H9 (cell line): Measurements from ENCODE around the gene NID1. TPM values are rescaled to one million over a fixed set of nuclear protein-coding genes. Genes with fewer than 3 reads are reported as not detected.

Source experiments
- DNase-seq: peaks from one replicate; pipeline ENCODE4 v3.0.0-alpha.2; 2017
- H2AFZ ChIP-seq: one replicate; pipeline ENCODE4 v1.6.1; 2013; ENCODE audit warnings: mild to moderate bottlenecking, low read length, control low read depth, moderate library complexity
- H2AK5ac ChIP-seq: 2 replicates; pipeline ENCODE4 v1.6.1; 2013; ENCODE audit warnings: low read length, control low read depth, mixed read lengths; ENCODE audit not compliant: insufficient read length
- H2BK120ac ChIP-seq: one replicate; pipeline ENCODE4 v1.6.1; 2013; ENCODE audit warnings: low read depth, mild to moderate bottlenecking, low read length, control low read depth, inconsistent platforms; ENCODE audit not compliant: poor library complexity, severe bottlenecking
- H2BK12ac ChIP-seq: 2 replicates; pipeline ENCODE4 v1.6.1; 2013; ENCODE audit warnings: low read length, control low read depth, mixed read lengths, low read depth; ENCODE audit not compliant: insufficient read length
- H2BK15ac ChIP-seq: 2 replicates; pipeline ENCODE4 v1.6.1; 2013; ENCODE audit warnings: low read depth, low read length, control low read depth
- H2BK20ac ChIP-seq: one replicate; pipeline ENCODE4 v1.6.1; 2013; ENCODE audit warnings: low read depth, mild to moderate bottlenecking, low read length, control low read depth, inconsistent platforms; ENCODE audit not compliant: poor library complexity, severe bottlenecking
- H2BK5ac ChIP-seq: 2 replicates; pipeline ENCODE4 v1.6.1; 2013; ENCODE audit warnings: low read length, control low read depth, mixed read lengths; ENCODE audit not compliant: insufficient read length
- H3K14ac ChIP-seq: 2 replicates; pipeline ENCODE4 v1.6.1; 2013; ENCODE audit warnings: low read length, control low read depth; ENCODE audit not compliant: insufficient read depth
- H3K18ac ChIP-seq: 2 replicates; pipeline ENCODE4 v1.6.1; 2013; ENCODE audit warnings: low read depth, mild to moderate bottlenecking, mixed read lengths, low read length, control low read depth; ENCODE audit not compliant: insufficient read length
- H3K23ac ChIP-seq: 2 replicates; pipeline ENCODE4 v1.6.1; 2013; ENCODE audit warnings: low read length, control low read depth, mixed read lengths, low read depth; ENCODE audit not compliant: insufficient read length
- H3K23me2 ChIP-seq: 2 replicates; pipeline ENCODE4 v1.6.1; 2013; ENCODE audit warnings: low read depth, mild to moderate bottlenecking, mixed read lengths, low read length, control low read depth; ENCODE audit not compliant: insufficient read length, poor library complexity, severe bottlenecking
- H3K27ac ChIP-seq: 2 replicates; pipeline ENCODE4 v1.5.1; 2013; ENCODE audit warnings: low read length, control low read depth, mixed read lengths, low read depth; ENCODE audit not compliant: insufficient read length
- H3K27me3 ChIP-seq: 2 replicates; pipeline ENCODE4 v1.6.1; 2013; ENCODE audit warnings: low read length, control low read depth, inconsistent platforms; ENCODE audit not compliant: insufficient read depth
- H3K4ac ChIP-seq: 2 replicates; pipeline ENCODE4 v1.6.1; 2013; ENCODE audit warnings: low read depth, mild to moderate bottlenecking, control low read depth, inconsistent platforms, low read length, moderate library complexity
- H3K4me1 ChIP-seq: 2 replicates; pipeline ENCODE4 v1.6.1; 2013; ENCODE audit warnings: low read length, control low read depth, inconsistent platforms; ENCODE audit not compliant: insufficient read depth
- H3K4me2 ChIP-seq: 2 replicates; pipeline ENCODE4 v1.6.1; 2013; ENCODE audit warnings: low read length, control low read depth, mixed read lengths; ENCODE audit not compliant: insufficient read length, insufficient read depth
- H3K56ac ChIP-seq: 2 replicates; pipeline ENCODE4 v1.6.1; 2013; ENCODE audit warnings: low read depth, mild to moderate bottlenecking, mixed read lengths, low read length, control low read depth; ENCODE audit not compliant: insufficient read length
- H3K79me1 ChIP-seq: 2 replicates; pipeline ENCODE4 v1.6.1; 2013; ENCODE audit warnings: low read depth, mild to moderate bottlenecking, moderate library complexity, low read length, control low read depth, inconsistent platforms; ENCODE audit not compliant: insufficient read depth, poor library complexity, severe bottlenecking
- H3K79me2 ChIP-seq: 2 replicates; pipeline ENCODE4 v1.6.1; 2013; ENCODE audit warnings: low read length, control low read depth, inconsistent platforms; ENCODE audit not compliant: insufficient read depth
- H3K9ac ChIP-seq: 2 replicates; pipeline ENCODE4 v1.6.1; 2013; ENCODE audit warnings: low read length, control low read depth, mixed read lengths; ENCODE audit not compliant: insufficient read length; ENCODE audit errors: extremely low read depth
- H3K9me3 ChIP-seq: one replicate; pipeline ENCODE4 v1.6.1; 2013; ENCODE audit warnings: low read depth, low read length, inconsistent platforms; ENCODE audit not compliant: control insufficient read depth
- H3T11ph ChIP-seq: one replicate; pipeline ENCODE4 v1.6.1; 2013; ENCODE audit warnings: mild to moderate bottlenecking, low read length, control low read depth, inconsistent platforms
- H4K20me1 ChIP-seq: one replicate; pipeline ENCODE4 v1.6.1; 2013; ENCODE audit not compliant: control insufficient read depth, insufficient read length, insufficient read depth
- H4K5ac ChIP-seq: 2 replicates; pipeline ENCODE4 v1.6.1; 2013; ENCODE audit warnings: low read depth, mild to moderate bottlenecking, mixed read lengths, low read length, control low read depth; ENCODE audit not compliant: insufficient read length
- H4K8ac ChIP-seq: replicated peaks from 2 replicates; pipeline ENCODE4 v1.6.1; 2013; ENCODE audit warnings: low read length, control low read depth, mixed read lengths, low read depth; ENCODE audit not compliant: insufficient read length
- H4K91ac ChIP-seq: 2 replicates; pipeline ENCODE4 v1.6.1; 2013; ENCODE audit warnings: low read depth, mild to moderate bottlenecking, moderate library complexity, mixed read lengths, low read length, control low read depth; ENCODE audit not compliant: insufficient read length
- H3K27ac Mint-ChIP-seq, 3 experiments: 2 replicates in 2 of 3; 3 replicates in 1 of 3; pipeline ENCODE4 v1.8.0; 2020 to 2021; ENCODE audit warnings: mixed read lengths in 3 of 3, mild to moderate bottlenecking in 1 of 3, moderate library complexity in 1 of 3
- H3K27me3 Mint-ChIP-seq: 2 replicates; pipeline ENCODE4 v1.8.0; 2021; ENCODE audit warnings: low read depth, mild to moderate bottlenecking, moderate library complexity, mixed read lengths
- H3K36me3 Mint-ChIP-seq, 3 experiments: 2 replicates in 2 of 3; 3 replicates in 1 of 3; pipeline ENCODE4 v1.8.0; 2020 to 2021; ENCODE audit warnings: low read depth in 3 of 3, mixed read lengths in 3 of 3; ENCODE audit not compliant: insufficient read depth in 1 of 3
- H3K4me1 Mint-ChIP-seq, 2 experiments: 2 replicates each; pipeline ENCODE4 v1.8.0; 2020; ENCODE audit warnings: mixed read lengths in 2 of 2
- H3K4me3 Mint-ChIP-seq, 2 experiments: 2 replicates in 1 of 2; 3 replicates in 1 of 2; pipeline ENCODE4 v1.8.0; 2020 to 2021; ENCODE audit warnings: mild to moderate bottlenecking in 2 of 2, mixed read lengths in 2 of 2, moderate library complexity in 1 of 2
- H3K9me3 Mint-ChIP-seq, 2 experiments: 2 replicates in 1 of 2; 3 replicates in 1 of 2; pipeline ENCODE4 v1.8.0; 2020; ENCODE audit warnings: mild to moderate bottlenecking in 2 of 2, mixed read lengths in 2 of 2, moderate library complexity in 1 of 2
- CTCF ChIP-seq: fragments of 200-600 bp; sonication (generic); conservative IDR thresholded peaks from 3 replicates; pipeline ENCODE4 v1.8.0; 2021; ENCODE audit warnings: antibody characterized with exemption, mild to moderate bottlenecking
- WGBS: extraction: QIAGEN DNeasy Blood & Tissue Kit; methylation state at CpG from one replicate; pipeline ENCODE4 v1.1.7; 2013; ENCODE audit warnings: missing lambda C conversion rate, low lambda C conversion rate, mixed read lengths; ENCODE audit not compliant: insufficient read length; ENCODE audit errors: extremely low coverage; 5-methylcytosine and 5-hydroxymethylcytosine counted together
- total RNA-seq: library from RNA; stranded (reverse); gene quantifications from 2 replicates; pipeline ENCODE4 v1.2.1, GENCODE V29; 2021

NID1 gene
- total RNA-seq, 1 experiment from 2014 or later = 28.5 TPM

GRCh38 chr1:235954306-235955283 is 110.3 kb downstream of the NID1 start:
- no peak overlapping the region for H3K14ac ChIP-seq
- no peaks in the 10 kb centered on the region for H3K36me3 Mint-ChIP-seq
- H3K4me2 ChIP-seq = no peak overlapping the region
- H4K91ac ChIP-seq = no peak overlapping the region
- H3K79me1 ChIP-seq = no peaks in the 10 kb centered on the region
- no peaks in the 10 kb centered on the region for H4K20me1 ChIP-seq
- no peak overlapping the region for H3T11ph ChIP-seq
- H3K23ac ChIP-seq = no peak overlapping the region
- H3K18ac ChIP-seq = no peak overlapping the region
- no CpG with 5 or more reads among the region's 11 CpGs for WGBS
- no peak overlapping the region for H3K4me3 Mint-ChIP-seq
- H2BK20ac ChIP-seq = no peak overlapping the region
- no peak overlapping the region for H2AFZ ChIP-seq
- no peaks in the 10 kb centered on the region; the same call in 1 of the 2 replicates for H3K27me3 Mint-ChIP-seq
- no peaks in the 10 kb centered on the region; a peak in 1 of 5 replicates for H3K9me3 Mint-ChIP-seq
- no peak overlapping the region for H4K8ac ChIP-seq
- H3K9ac ChIP-seq = no peak overlapping the region
- TF ChIP-seq CTCF = no peak; the same call in 2 of the 3 replicates
- H2AK5ac ChIP-seq = no peak overlapping the region
- H2BK5ac ChIP-seq = no peak overlapping the region
- H3K9me3 ChIP-seq = no peaks in the 10 kb centered on the region
- no peak overlapping the region for H3K4ac ChIP-seq
- no peak for DNase-seq
- no peak overlapping the region for H3K27ac Mint-ChIP-seq
- no peak overlapping the region for H2BK12ac ChIP-seq
- no peaks in the 10 kb centered on the region for H3K23me2 ChIP-seq
- H3K27ac ChIP-seq = no peak overlapping the region
- H3K4me1 ChIP-seq = no peaks in the 10 kb centered on the region
- no peaks in the 10 kb centered on the region for H3K27me3 ChIP-seq
- no peaks in the 10 kb centered on the region for H3K79me2 ChIP-seq
- peaks cover 0 to 6% of the 10 kb centered on the region in 2 experiments; a peak in 1 of 4 replicates for H3K4me1 Mint-ChIP-seq
- H3K56ac ChIP-seq = no peak overlapping the region
- no peak overlapping the region for H2BK15ac ChIP-seq
- H4K5ac ChIP-seq = no peak overlapping the region
- H2BK120ac ChIP-seq = no peak overlapping the region
